GM12801 (cell line): Measurements from ENCODE around the gene CUX1.

ENCODE experiments used
- TF ChIP-seq, protein P1 (sequence below): IDR thresholded peaks from one replicate; pipeline ENCODE4 v1.5.1; 2011; ENCODE audit warnings: control low read depth; ENCODE audit not compliant: insufficient read length; ENCODE audit errors: extremely low read depth

The CUX1 gene

GRCh38 chr7:102042016-102042656 is 224.7 kb downstream of the CUX1 start:
- TF ChIP-seq, protein P1, sequence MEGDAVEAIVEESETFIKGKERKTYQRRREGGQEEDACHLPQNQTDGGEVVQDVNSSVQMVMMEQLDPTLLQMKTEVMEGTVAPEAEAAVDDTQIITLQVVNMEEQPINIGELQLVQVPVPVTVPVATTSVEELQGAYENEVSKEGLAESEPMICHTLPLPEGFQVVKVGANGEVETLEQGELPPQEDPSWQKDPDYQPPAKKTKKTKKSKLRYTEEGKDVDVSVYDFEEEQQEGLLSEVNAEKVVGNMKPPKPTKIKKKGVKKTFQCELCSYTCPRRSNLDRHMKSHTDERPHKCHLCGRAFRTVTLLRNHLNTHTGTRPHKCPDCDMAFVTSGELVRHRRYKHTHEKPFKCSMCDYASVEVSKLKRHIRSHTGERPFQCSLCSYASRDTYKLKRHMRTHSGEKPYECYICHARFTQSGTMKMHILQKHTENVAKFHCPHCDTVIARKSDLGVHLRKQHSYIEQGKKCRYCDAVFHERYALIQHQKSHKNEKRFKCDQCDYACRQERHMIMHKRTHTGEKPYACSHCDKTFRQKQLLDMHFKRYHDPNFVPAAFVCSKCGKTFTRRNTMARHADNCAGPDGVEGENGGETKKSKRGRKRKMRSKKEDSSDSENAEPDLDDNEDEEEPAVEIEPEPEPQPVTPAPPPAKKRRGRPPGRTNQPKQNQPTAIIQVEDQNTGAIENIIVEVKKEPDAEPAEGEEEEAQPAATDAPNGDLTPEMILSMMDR = no peak

GRCh38 chr7:102044641-102044983 is 227.2 kb downstream of the CUX1 start:
- TF ChIP-seq, protein P1 = no peak

DNA sequence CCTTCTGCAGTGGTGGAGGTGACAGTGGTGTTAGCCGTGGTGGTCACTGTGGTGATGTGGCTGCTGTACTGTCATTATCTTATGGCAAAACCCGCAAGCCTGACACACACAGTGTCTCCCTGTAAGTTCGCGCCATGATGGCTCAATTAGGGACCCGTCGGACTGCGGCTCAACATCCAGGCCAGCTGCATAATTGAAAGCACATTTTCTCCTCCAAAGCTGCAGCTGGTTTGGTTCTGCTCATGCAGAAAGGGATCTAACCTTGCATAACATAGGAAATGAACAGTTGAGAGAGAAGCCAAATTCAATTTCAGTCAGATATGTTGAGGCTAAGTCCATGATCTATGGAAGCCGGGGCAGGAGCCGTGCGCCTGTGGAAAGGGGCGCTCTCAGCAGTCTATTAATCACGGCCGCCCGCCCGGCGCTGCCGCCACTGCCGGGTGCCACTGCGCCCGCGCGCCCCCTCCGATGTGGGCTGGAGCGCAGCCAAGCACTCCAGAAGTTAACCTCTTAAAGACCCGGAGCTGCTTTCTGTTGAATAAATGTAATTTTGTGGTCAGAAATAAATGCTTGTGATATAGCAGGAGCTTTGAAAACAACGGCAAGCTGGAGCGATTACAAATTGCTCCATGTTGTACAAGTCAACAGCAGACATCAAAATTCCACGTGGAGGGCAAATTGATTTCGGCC is 227.7 kb downstream of the CUX1 start:
- TF ChIP-seq, protein P1 = no peak

DNA sequence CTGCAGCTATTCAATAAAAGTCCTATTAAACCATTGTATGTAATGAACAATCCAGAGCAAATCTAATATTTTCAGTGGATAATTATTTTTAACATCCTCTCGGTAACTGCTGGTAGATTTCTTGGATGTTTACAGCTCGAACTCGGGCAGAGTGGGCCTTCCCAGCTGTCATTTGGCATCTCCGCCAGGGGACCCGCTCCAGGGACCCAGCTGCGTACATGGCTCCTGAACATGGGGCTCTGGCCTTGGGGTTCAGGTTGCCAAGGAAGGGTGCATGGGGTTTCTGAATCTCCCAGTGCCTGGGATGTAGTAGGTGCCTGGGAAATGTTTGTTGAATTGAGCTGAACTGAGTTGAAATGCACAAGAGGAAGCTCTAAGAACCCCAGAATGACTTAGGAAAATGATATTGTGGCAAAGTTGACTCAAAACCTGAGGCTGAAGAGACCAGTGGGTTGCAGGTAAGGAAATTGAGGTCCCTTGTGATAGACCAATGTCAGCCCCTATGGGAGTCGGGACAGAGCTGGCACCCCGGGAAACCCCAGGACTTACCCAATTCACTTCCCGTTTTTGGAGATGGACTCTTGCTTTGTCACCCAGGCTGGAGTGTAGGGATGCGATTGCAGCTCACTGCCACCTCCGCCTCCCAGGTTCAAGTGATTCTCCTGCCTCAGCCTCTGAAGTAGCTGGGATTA is 228.4 kb downstream of the CUX1 start:
- TF ChIP-seq, protein P1 = no peak

DNA sequence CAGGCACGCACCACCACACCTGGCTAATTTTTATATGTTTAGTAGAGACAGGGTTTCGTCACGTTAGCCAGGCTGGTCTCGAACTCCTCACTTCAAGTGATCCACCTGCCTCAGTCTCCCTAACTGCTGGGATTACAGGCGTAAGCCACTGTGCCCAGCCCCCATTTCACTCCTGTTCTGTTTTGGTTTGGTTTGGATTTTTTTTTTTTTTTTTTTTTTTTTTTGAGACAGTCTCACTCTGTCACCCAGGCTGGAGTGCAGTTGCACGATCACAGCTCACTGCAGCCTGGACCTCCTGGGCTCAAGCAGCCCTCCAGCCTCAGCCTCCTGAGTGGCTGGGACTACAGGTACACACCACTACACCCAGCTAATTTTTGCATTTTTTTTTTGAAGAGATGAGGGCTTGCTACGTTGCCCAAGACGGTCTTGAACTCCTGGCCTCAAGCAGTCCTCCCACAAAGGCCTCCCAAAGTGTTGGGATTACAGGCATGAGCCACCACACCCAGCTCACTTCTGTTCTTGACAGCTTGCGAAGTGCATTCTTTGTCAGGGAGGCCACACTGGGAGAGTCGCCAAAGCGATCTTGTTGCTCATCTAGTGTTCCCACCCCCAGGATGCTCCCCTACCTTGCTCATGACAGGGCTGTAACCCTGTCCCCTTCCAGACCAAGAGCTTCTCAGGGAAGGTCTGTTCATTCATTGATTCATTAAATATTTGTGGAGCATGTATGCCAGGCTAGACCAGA is 229.1 kb downstream of the CUX1 start:
- TF ChIP-seq, protein P1 = no peak

GRCh38 chr7:102047167-102047566 is 229.7 kb downstream of the CUX1 start:
- TF ChIP-seq, protein P1 = no peak

GRCh38 chr7:102049765-102050164 is 232.3 kb downstream of the CUX1 start:
- TF ChIP-seq, protein P1 = no peak
